Neural progenitor cell (in vitro differentiated cells): ENCODE results near the gene ZNF541. TPM values are rescaled to one million over a fixed set of nuclear protein-coding genes. Genes with fewer than 3 reads are reported as not detected.

ENCODE experiments used
- DNase-seq: peaks from one replicate; pipeline ENCODE4 v3.0.0-alpha.2; 2016; ENCODE audit warnings: low spot score
- H2AFZ ChIP-seq: fragments of 200-600 bp; sonication (generic); replicated peaks from 2 replicates; pipeline ENCODE4 v1.6.1; 2016; ENCODE audit warnings: antibody characterized with exemption
- H3F3A ChIP-seq: fragments of 200-600 bp; sonication (generic); 2 replicates; pipeline ENCODE4 v1.6.1; 2016; ENCODE audit warnings: antibody characterized with exemption, low read depth
- H3K27ac ChIP-seq: fragments of 200-600 bp; sonication (generic); 2 replicates; pipeline ENCODE4 v1.5.1; 2016; ENCODE audit warnings: mild to moderate bottlenecking
- H3K27me3 ChIP-seq: fragments of 200-600 bp; sonication (generic); 2 replicates; pipeline ENCODE4 v1.6.1; 2016; ENCODE audit warnings: mild to moderate bottlenecking, moderate library complexity
- H3K36me3 ChIP-seq: fragments of 200-600 bp; sonication (generic); 2 replicates; pipeline ENCODE4 v1.5.1; 2016
- H3K4me1 ChIP-seq: fragments of 200-600 bp; sonication (generic); 2 replicates; pipeline ENCODE4 v1.6.1; 2016; ENCODE audit warnings: mixed run types
- H3K4me2 ChIP-seq: fragments of 200-600 bp; sonication (generic); 2 replicates; pipeline ENCODE4 v1.6.1; 2016
- H3K4me3 ChIP-seq: fragments of 200-600 bp; sonication (generic); 2 replicates; pipeline ENCODE4 v1.5.1; 2016
- H3K79me2 ChIP-seq: fragments of 200-600 bp; sonication (generic); 2 replicates; pipeline ENCODE4 v1.6.1; 2016; ENCODE audit warnings: low read depth
- H3K9ac ChIP-seq: fragments of 200-600 bp; sonication (generic); 2 replicates; pipeline ENCODE4 v1.6.1; 2016
- H3K9me3 ChIP-seq: fragments of 200-600 bp; sonication (generic); 2 replicates; pipeline ENCODE4 v1.5.1; 2016; ENCODE audit warnings: low read depth
- H4K20me1 ChIP-seq: fragments of 200-600 bp; sonication (generic); 2 replicates; pipeline ENCODE4 v1.6.1; 2016; ENCODE audit warnings: low read depth
- H3K27ac Mint-ChIP-seq: 3 replicates; pipeline ENCODE4 v1.8.0; 2021; ENCODE audit warnings: mixed read lengths
- H3K27me3 Mint-ChIP-seq: 2 replicates; pipeline ENCODE4 v1.8.0; 2022; ENCODE audit warnings: low read depth, mild to moderate bottlenecking, inconsistent platforms, moderate library complexity, mixed read lengths; ENCODE audit not compliant: insufficient read depth
- H3K36me3 Mint-ChIP-seq: 3 replicates; pipeline ENCODE4 v1.8.0; 2021; ENCODE audit warnings: mixed read lengths
- H3K4me1 Mint-ChIP-seq: 3 replicates; pipeline ENCODE4 v1.8.0; 2021; ENCODE audit warnings: mixed read lengths
- H3K4me3 Mint-ChIP-seq: 3 replicates; pipeline ENCODE4 v1.8.0; 2021; ENCODE audit warnings: mild to moderate bottlenecking, moderate library complexity, mixed read lengths
- H3K9me3 Mint-ChIP-seq: 3 replicates; pipeline ENCODE4 v1.8.0; 2020; ENCODE audit warnings: mixed read lengths
- EZH2 ChIP-seq: fragments of 200-600 bp; sonication (generic); IDR thresholded peaks from 2 replicates; pipeline ENCODE4 v1.6.1; 2017; ENCODE audit warnings: antibody characterized with exemption, mild to moderate bottlenecking, moderate library complexity
- EZH2phosphoT487 ChIP-seq: fragments of 200-600 bp; sonication (generic); IDR thresholded peaks from 2 replicates; pipeline ENCODE4 v1.6.1; 2017; ENCODE audit warnings: antibody characterized with exemption
- total RNA-seq: library from RNA; depleted of rRNA; stranded (reverse); fragments of >200 nt; gene quantifications from 2 replicates; pipeline ENCODE4 v1.2.3, GENCODE V29; 2015; ENCODE audit warnings: low replicate concordance
- TF ChIP-seq, protein P1 (sequence below): fragments of 200-600 bp; sonication (generic); IDR thresholded peaks from 2 replicates; pipeline ENCODE4 v1.5.1; 2017; ENCODE audit warnings: antibody characterized with exemption, mild to moderate bottlenecking

Gene ZNF541
- total RNA-seq, 1 donor from 2014 or later = not detected

DNA sequence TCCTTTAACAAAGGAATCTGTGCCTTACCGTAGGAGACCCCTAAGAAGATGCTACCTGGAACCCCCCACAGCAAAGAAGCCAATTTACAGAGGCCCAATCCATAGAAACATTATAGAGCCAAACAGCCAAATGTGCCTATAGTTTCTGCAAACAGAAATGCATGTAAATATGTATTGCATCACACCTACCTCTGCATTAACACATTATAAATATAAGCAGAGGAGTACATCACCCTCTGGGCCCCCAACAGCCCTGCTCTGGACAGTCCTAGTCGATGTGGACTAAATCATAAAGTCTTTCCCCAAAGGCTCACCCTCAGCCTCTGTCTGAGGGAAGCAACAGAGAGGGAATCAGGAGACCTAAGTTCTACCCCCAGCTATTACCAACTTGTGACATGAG, 25.7 kb downstream of the ZNF541 start:
- no peaks in the 10 kb centered on the region for H3K9me3 Mint-ChIP-seq

GRCh38 chr19:47545061-47545948, 27.6 kb downstream of the ZNF541 start:
- no peak for TF ChIP-seq EZH2phosphoT487
- TF ChIP-seq EZH2 = no peak
- TF ChIP-seq, protein P1, sequence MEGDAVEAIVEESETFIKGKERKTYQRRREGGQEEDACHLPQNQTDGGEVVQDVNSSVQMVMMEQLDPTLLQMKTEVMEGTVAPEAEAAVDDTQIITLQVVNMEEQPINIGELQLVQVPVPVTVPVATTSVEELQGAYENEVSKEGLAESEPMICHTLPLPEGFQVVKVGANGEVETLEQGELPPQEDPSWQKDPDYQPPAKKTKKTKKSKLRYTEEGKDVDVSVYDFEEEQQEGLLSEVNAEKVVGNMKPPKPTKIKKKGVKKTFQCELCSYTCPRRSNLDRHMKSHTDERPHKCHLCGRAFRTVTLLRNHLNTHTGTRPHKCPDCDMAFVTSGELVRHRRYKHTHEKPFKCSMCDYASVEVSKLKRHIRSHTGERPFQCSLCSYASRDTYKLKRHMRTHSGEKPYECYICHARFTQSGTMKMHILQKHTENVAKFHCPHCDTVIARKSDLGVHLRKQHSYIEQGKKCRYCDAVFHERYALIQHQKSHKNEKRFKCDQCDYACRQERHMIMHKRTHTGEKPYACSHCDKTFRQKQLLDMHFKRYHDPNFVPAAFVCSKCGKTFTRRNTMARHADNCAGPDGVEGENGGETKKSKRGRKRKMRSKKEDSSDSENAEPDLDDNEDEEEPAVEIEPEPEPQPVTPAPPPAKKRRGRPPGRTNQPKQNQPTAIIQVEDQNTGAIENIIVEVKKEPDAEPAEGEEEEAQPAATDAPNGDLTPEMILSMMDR = no peak
- H3K4me3 ChIP-seq = no peak overlapping the region
- no peaks in the 10 kb centered on the region for H3K9me3 ChIP-seq
- Mint-ChIP-seq H3K27ac (no peak overlapping the region), H3K4me1 (peaks cover 8% of the 10 kb centered on the region), H3K36me3 (no peaks in the 10 kb centered on the region), H3K27me3 (no peaks in the 10 kb centered on the region), H3K4me3 (no peak overlapping the region), H3K9me3 (no peaks in the 10 kb centered on the region)
- no peak for DNase-seq
- no peaks in the 10 kb centered on the region for H3K36me3 ChIP-seq
- no peak overlapping the region for H2AFZ ChIP-seq
- H3K4me2 ChIP-seq = no peak overlapping the region
- H3K79me2 ChIP-seq = no peaks in the 10 kb centered on the region
- no peaks in the 10 kb centered on the region for H3K27me3 ChIP-seq
- H3K4me1 ChIP-seq = no peaks in the 10 kb centered on the region
- no peaks in the 10 kb centered on the region for H3F3A ChIP-seq
- no peak overlapping the region for H3K27ac ChIP-seq
- H4K20me1 ChIP-seq = no peaks in the 10 kb centered on the region
- H3K9ac ChIP-seq = no peak overlapping the region

More for the DNA sequence above, 25.7 kb downstream of the ZNF541 start:
- Histone ChIP-seq H3K4me2 (no peak overlapping the region), H3K9me3 (no peaks in the 10 kb centered on the region), H3K27me3 (no peaks in the 10 kb centered on the region), H3K4me1 (no peaks in the 10 kb centered on the region), H2AFZ (no peak overlapping the region), H3K4me3 (no peak overlapping the region), H3F3A (no peaks in the 10 kb centered on the region), H3K9ac (no peak overlapping the region), H3K36me3 (no peaks in the 10 kb centered on the region), H4K20me1 (no peaks in the 10 kb centered on the region), H3K79me2 (no peaks in the 10 kb centered on the region), H3K27ac (no peak overlapping the region)
- H3K4me3 Mint-ChIP-seq = no peak overlapping the region
- no peak overlapping the region for H3K27ac Mint-ChIP-seq
- TF ChIP-seq, protein P1 = no peak
- TF ChIP-seq EZH2phosphoT487 = no peak
- no peak for TF ChIP-seq EZH2
- H3K4me1 Mint-ChIP-seq = peaks cover 5% of the 10 kb centered on the region
- peaks cover 2% of the 10 kb centered on the region for H3K27me3 Mint-ChIP-seq
- H3K36me3 Mint-ChIP-seq = no peaks in the 10 kb centered on the region
- no peak for DNase-seq

- Mint-ChIP-seq H3K36me3 (no peaks in the 10 kb centered on the region), H3K27ac (no peak overlapping the region), H3K9me3 (no peaks in the 10 kb centered on the region), H3K4me1 (peaks cover 8% of the 10 kb centered on the region), H3K27me3 (no peaks in the 10 kb centered on the region), H3K4me3 (no peak overlapping the region)
- Histone ChIP-seq H3K9me3 (no peaks in the 10 kb centered on the region), H3F3A (no peaks in the 10 kb centered on the region), H3K4me1 (no peaks in the 10 kb centered on the region), H3K4me3 (no peak overlapping the region), H3K4me2 (no peak overlapping the region), H3K27me3 (no peaks in the 10 kb centered on the region), H3K79me2 (no peaks in the 10 kb centered on the region), H2AFZ (no peak overlapping the region), H3K36me3 (no peaks in the 10 kb centered on the region), H3K27ac (no peak overlapping the region), H4K20me1 (no peaks in the 10 kb centered on the region), H3K9ac (no peak overlapping the region)
- no peak for DNase-seq
- TF ChIP-seq EZH2 = no peak
- no peak for TF ChIP-seq EZH2phosphoT487
- TF ChIP-seq, protein P1 = no peak
Measured at GRCh38 chr19:47544476-47544875, 28.5 kb downstream of the ZNF541 start.
